GM18520 (cell line): ENCODE data around the gene PHLDB1.

ENCODE experiments used
- ATAC-seq: cut with Tn5 transposase; IDR thresholded peaks from one replicate; pipeline ENCODE4 v1.9.1; 2021; ENCODE audit not compliant: unreplicated experiment

PHLDB1 gene

GRCh38 chr11:118638726-118639125 is 31.3 kb downstream of the PHLDB1 start:
- no peak for ATAC-seq

- ATAC-seq: no peak
Observed at GRCh38 chr11:118639899-118640298, 32.5 kb downstream of the PHLDB1 start.

- no peak for ATAC-seq
Observed at GRCh38 chr11:118640332-118641154, 33.1 kb downstream of the PHLDB1 start.

- no peak for ATAC-seq
Observed at GRCh38 chr11:118641397-118642019, 34.1 kb downstream of the PHLDB1 start.

- ATAC-seq: no peak
Observed at GRCh38 chr11:118643142-118643994, 36.0 kb downstream of the PHLDB1 start.

- ATAC-seq: no peak
Observed at GRCh38 chr11:118643995-118644345, 36.6 kb downstream of the PHLDB1 start.

- ATAC-seq: no peak
Observed at GRCh38 chr11:118644496-118644895, 37.1 kb downstream of the PHLDB1 start.

- ATAC-seq: no peak
Observed at GRCh38 chr11:118645066-118645715, 37.8 kb downstream of the PHLDB1 start.

- no peak for ATAC-seq
Observed at GRCh38 chr11:118646393-118646792, 39.0 kb downstream of the PHLDB1 start.

GRCh38 chr11:118648291-118648690 is 40.9 kb downstream of the PHLDB1 start:
- no peak for ATAC-seq

- no peak for ATAC-seq
Observed at GRCh38 chr11:118649941-118650340, 42.5 kb downstream of the PHLDB1 start.

- ATAC-seq: no peak
Observed at GRCh38 chr11:118650366-118650765, 43.0 kb downstream of the PHLDB1 start.

GRCh38 chr11:118651820-118652219 is 44.4 kb downstream of the PHLDB1 start:
- no peak for ATAC-seq

GRCh38 chr11:118652681-118653181 is 45.3 kb downstream of the PHLDB1 start:
- ATAC-seq: no peak

- ATAC-seq: no peak
Observed at GRCh38 chr11:118653684-118654390, 46.4 kb downstream of the PHLDB1 start.

GRCh38 chr11:118655486-118656190 is 48.2 kb downstream of the PHLDB1 start:
- no peak for ATAC-seq

- no peak for ATAC-seq
Observed at GRCh38 chr11:118656563-118657165, 49.2 kb downstream of the PHLDB1 start.

- no peak for ATAC-seq
Observed at GRCh38 chr11:118657238-118657637, 49.8 kb downstream of the PHLDB1 start.

- ATAC-seq: no peak
Observed at GRCh38 chr11:118657709-118658428, 50.5 kb downstream of the PHLDB1 start.
